Measurements from ENCODE around the gene CRB1.
"Not testable (repeated sequence)": the region's sequence is repeated elsewhere in the genome, so short reads cannot be mapped to it uniquely, and the experiment has no call there.

- TF ChIP-seq POLR2AphosphoS5 (IDR thresholded peaks at IDR 0.05; ENCODE audit: low read depth, low read length); POLR2A (IDR thresholded peaks at IDR 0.05; ENCODE audit: low read depth, low read length); TAF1 (IDR thresholded peaks at IDR 0.05; ENCODE audit: borderline replicate concordance, low read depth, low read length): not testable (repeated sequence)
Measured at GRCh38 chr1:197405614-197406013, 137.6 kb downstream of the CRB1 start.
